GM10248 (cell line): ENCODE measurements around the gene ST6GALNAC3.
"Not testable (repeated sequence)": the region's sequence is repeated elsewhere in the genome, so short reads cannot be mapped to it uniquely, and the experiment has no call there.

Experiments
- CTCF ChIA-PET: fragments of 300-600 bp; sonication (Branson Sonifier 250); formaldehyde crosslinking; extraction: SDS; loops from one replicate; lab custom pipeline; 2021; ENCODE audit warnings: antibody characterized with exemption; lab: Yijun Ruan, JAX
- POLR2A ChIA-PET: fragments of 350-650 bp; sonication (Branson Sonifier 250); formaldehyde crosslinking; extraction: SDS; loops from one replicate; lab custom pipeline; 2020; ENCODE audit warnings: antibody characterized with exemption; lab: Yijun Ruan, JAX
- DNase-seq: peaks from one replicate; pipeline ENCODE4 v3.0.0; 2012; ENCODE audit errors: extremely low spot score
- CTCF ChIP-seq: IDR thresholded peaks from 2 replicates; pipeline ENCODE4 v1.5.1; 2012; ENCODE audit warnings: mild to moderate bottlenecking, low read depth; ENCODE audit errors: extremely low read depth, missing control alignments, control extremely low read depth

Gene ST6GALNAC3

GRCh38 chr1:76086109-76086508 lies 11.6 kb downstream of the ST6GALNAC3 start:
- POLR2A ChIA-PET = no interaction called here
- TF ChIP-seq CTCF = no peak
- CTCF ChIA-PET = no interaction called here
- no peak for DNase-seq

- ChIA-PET CTCF (no interaction called here), POLR2A (no interaction called here)
- no peak for TF ChIP-seq CTCF
- no peak for DNase-seq
Observed at GRCh38 chr1:76086597-76086996, 12.1 kb downstream of the ST6GALNAC3 start.

GRCh38 chr1:76090283-76091203 lies 16.0 kb downstream of the ST6GALNAC3 start:
- DNase-seq = no peak
- ChIA-PET POLR2A (no interaction called here), CTCF (interaction anchor here (1.1 to 1.5 kb wide), 4 partner anchors 9 to 32 kb away, joined by 3 to 4 read pairs (median 3); no protein-coding TSS in a partner anchor)
- TF ChIP-seq CTCF = no peak

- no peak for DNase-seq
- ChIA-PET POLR2A (no interaction called here), CTCF (interaction anchor here (1.1 kb wide), 1 partner anchor 11 kb away, joined by 3 read pairs; no protein-coding TSS in a partner anchor)
- no peak for TF ChIP-seq CTCF
Observed at GRCh38 chr1:76092812-76093211, 18.3 kb downstream of the ST6GALNAC3 start.

GRCh38 chr1:76093522-76094312 lies 19.2 kb downstream of the ST6GALNAC3 start:
- CTCF ChIA-PET = interaction anchor here (1.1 to 1.4 kb wide), 2 partner anchors 12 to 16 kb away, joined by 3 read pairs; no protein-coding TSS in a partner anchor
- no peak for DNase-seq
- TF ChIP-seq CTCF = no peak
- POLR2A ChIA-PET = no interaction called here

GRCh38 chr1:76095802-76096201 lies 21.3 kb downstream of the ST6GALNAC3 start:
- ChIA-PET POLR2A (no interaction called here), CTCF (no interaction called here)

GRCh38 chr1:76097064-76097463 lies 22.5 kb downstream of the ST6GALNAC3 start:
- DNase-seq, POLR2A ChIA-PET, CTCF ChIA-PET: not testable (repeated sequence)

More at GRCh38 chr1:76095802-76096201, 21.3 kb downstream of the ST6GALNAC3 start:
- no peak for DNase-seq
- no peak for TF ChIP-seq CTCF
